ENCODE data around the gene MAGOHB.

GRCh38 chr12:10584415-10584814 lies 29.0 kb downstream of the MAGOHB start:
- TF ChIP-seq CTCF (IDR thresholded peaks at IDR 0.05): no peak
- no peak for TF ChIP-seq POLR2A (IDR thresholded peaks at IDR 0.05)
